Measurements from ENCODE around the gene TUFT1. TPM values are rescaled to one million over a fixed set of nuclear protein-coding genes. Genes with fewer than 3 reads are reported as not detected.

Gene TUFT1
- total and polyA plus RNA-seq, 12 donors = 5.5 to 18.5 (median 9.1) TPM

DNA sequence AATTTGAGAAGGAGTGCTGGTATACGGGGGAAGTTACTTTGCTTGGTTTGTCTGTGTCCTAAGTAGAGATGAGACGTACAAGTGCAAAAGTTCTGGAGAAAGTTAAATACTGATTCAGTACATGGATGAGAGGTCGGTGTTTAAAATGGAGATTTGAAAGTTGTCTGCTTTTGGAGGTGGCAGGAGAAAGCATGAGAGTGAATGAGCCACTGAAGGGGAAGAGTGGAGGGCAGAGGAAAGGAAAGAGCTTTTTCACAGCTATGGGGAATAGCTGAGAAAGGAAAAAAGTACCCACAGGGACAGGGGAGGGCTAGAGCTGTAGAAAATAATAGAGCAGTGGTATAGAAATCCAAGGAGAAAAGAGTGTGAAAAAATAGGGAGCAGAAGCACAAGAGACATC is 47.1 kb upstream of the TUFT1 start:
- H3K36me3 ChIP-seq (replicated peaks in 1 of 2) = no peaks in the 10 kb centered on the region
- WGBS, 4 donors = 81 to 95% (median 90%) methylated on average over 3 of the region's 3 CpGs
- DNase-seq = no peak
- no peak overlapping the region for H3K27ac ChIP-seq
- no peaks in the 10 kb centered on the region for H3K27me3 ChIP-seq
- TF ChIP-seq, protein P1, sequence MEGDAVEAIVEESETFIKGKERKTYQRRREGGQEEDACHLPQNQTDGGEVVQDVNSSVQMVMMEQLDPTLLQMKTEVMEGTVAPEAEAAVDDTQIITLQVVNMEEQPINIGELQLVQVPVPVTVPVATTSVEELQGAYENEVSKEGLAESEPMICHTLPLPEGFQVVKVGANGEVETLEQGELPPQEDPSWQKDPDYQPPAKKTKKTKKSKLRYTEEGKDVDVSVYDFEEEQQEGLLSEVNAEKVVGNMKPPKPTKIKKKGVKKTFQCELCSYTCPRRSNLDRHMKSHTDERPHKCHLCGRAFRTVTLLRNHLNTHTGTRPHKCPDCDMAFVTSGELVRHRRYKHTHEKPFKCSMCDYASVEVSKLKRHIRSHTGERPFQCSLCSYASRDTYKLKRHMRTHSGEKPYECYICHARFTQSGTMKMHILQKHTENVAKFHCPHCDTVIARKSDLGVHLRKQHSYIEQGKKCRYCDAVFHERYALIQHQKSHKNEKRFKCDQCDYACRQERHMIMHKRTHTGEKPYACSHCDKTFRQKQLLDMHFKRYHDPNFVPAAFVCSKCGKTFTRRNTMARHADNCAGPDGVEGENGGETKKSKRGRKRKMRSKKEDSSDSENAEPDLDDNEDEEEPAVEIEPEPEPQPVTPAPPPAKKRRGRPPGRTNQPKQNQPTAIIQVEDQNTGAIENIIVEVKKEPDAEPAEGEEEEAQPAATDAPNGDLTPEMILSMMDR (IDR thresholded peaks at IDR 0.05) = no peak
- no peak for TF ChIP-seq POLR2A (IDR thresholded peaks at IDR 0.05)
- peaks cover 6 to 12% of the 10 kb centered on the region in 2 donors for H3K4me1 ChIP-seq (replicated peaks in 1 of 2)
- H3K4me3 ChIP-seq = no peak overlapping the region
- H3K9me3 ChIP-seq (replicated peaks in 1 of 3) = no peaks in the 10 kb centered on the region
- intact Hi-C loops (cut with DNase I) = no loop called here

DNA sequence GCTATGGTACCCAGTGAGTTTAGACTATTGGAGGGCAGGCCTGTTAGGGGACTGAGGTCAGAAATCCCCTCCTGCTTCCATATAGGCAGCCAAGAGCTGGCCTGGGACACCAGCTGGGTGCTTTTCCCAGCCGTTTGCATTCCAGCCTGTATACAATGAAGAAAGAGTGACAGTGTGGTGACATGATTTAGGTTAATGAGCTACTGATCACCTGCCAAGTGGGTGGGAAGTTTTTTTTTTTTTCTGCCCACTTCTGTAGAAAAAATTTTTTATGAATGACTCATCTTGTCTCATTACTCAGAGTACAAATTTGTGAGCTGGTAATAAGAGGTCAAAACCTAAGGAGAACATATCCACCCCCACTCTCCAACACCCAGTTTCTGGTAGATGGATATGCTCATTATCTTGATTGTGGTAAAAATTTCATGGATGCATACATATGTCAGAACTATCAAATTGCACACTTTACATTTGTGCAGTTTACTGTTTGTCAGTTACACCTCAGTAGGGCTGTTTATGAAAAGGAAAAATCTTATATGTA is 45.3 kb upstream of the TUFT1 start:
- intact Hi-C loops (cut with DNase I) = no loop called here
- H3K4me1 ChIP-seq (replicated peaks in 1 of 2) = peaks cover 6 to 12% of the 10 kb centered on the region in 2 donors
- no peaks in the 10 kb centered on the region for H3K27me3 ChIP-seq
- 0% methylated on average over 1 of the region's 1 CpG for WGBS, 4 donors
- TF ChIP-seq POLR2A (IDR thresholded peaks at IDR 0.05) = no peak
- TF ChIP-seq, protein P1 (IDR thresholded peaks at IDR 0.05) = no peak
- H3K4me3 ChIP-seq = no peak overlapping the region
- H3K27ac ChIP-seq = peak overlapping the region in 1 of 5 donors; percentile 70
- no peaks in the 10 kb centered on the region for H3K36me3 ChIP-seq (replicated peaks in 1 of 2)
- DNase-seq = peak in 1 of 7 donors; percentile 9
- no peaks in the 10 kb centered on the region for H3K9me3 ChIP-seq (replicated peaks in 1 of 3)

DNA sequence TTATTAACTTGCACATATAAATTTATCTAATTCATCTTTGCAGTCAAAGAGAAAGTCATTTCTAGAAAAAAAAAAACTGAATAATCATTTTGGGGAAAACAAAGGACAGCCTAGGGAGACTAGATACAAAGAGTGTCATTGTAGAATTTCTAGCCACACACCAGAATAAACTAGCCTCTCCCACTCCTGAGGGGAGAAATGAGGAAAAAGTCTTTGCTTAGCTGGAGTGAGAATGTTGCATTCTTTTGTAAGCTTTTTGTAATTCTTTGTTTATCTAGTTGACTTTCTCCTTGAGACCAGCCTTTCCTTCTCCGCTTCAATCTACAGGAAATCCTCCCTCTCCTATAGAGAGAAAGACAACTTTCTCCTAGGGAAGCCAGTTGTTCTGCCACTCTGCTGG is 44.8 kb upstream of the TUFT1 start:
- Histone ChIP-seq H3K27ac (no peak overlapping the region), H3K4me3 (no peak overlapping the region), H3K27me3 (no peaks in the 10 kb centered on the region), H3K9me3 (replicated peaks in 1 of 3) (no peaks in the 10 kb centered on the region), H3K4me1 (replicated peaks in 1 of 2) (peaks cover 6 to 12% of the 10 kb centered on the region in 2 donors), H3K36me3 (replicated peaks in 1 of 2) (no peaks in the 10 kb centered on the region)
- TF ChIP-seq, protein P1 (IDR thresholded peaks at IDR 0.05) = no peak
- TF ChIP-seq POLR2A (IDR thresholded peaks at IDR 0.05) = no peak
- intact Hi-C loops (cut with DNase I) = no loop called here
- 68 to 79% (median 74%) methylated on average over 1 of the region's 1 CpG for WGBS, 4 donors
- no peak for DNase-seq

DNA sequence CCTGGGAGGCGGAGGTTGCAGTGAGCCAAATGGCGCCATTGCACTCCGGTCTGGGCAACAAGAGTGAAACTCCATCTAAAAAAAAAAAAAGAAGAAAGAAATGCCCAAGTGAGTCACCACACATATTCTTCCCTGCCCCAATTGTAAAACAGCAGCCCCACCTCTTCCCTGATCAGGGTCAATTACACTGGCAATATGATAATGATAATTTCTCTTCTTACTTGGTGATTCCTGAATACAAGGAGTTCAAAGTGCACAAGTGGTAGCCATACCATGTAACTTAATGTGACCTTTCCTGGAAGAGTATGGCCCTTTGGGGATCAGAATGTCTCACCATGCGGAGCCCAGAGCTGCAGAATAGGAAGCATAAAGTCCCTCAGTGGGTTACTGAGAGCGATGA is 40.7 kb upstream of the TUFT1 start:
- H3K9me3 ChIP-seq (replicated peaks in 1 of 3) = no peaks in the 10 kb centered on the region
- no peak overlapping the region for H3K27ac ChIP-seq
- intact Hi-C loops (cut with DNase I) = no loop called here
- no peaks in the 10 kb centered on the region for H3K36me3 ChIP-seq (replicated peaks in 1 of 2)
- H3K4me3 ChIP-seq = no peak overlapping the region
- no peaks in the 10 kb centered on the region for H3K27me3 ChIP-seq
- H3K4me1 ChIP-seq (replicated peaks in 1 of 2) = peaks cover 6 to 10% of the 10 kb centered on the region in 2 donors
- WGBS, 4 donors = 92 to 98% (median 96%) methylated on average over 5 of the region's 5 CpGs
- DNase-seq = no peak
- TF ChIP-seq, protein P1 (IDR thresholded peaks at IDR 0.05) = no peak
- TF ChIP-seq POLR2A (IDR thresholded peaks at IDR 0.05) = no peak
